HepG2 (cell line): ENCODE data around the gene LORICRIN. TPM values are rescaled to one million over a fixed set of nuclear protein-coding genes. Genes with fewer than 3 reads are reported as not detected.

Experiments
- ATAC-seq: fragments of 200-7000 bp; cut with Tn5 transposase; 3 replicates; pipeline ENCODE4 v1.9.1; 2020; ENCODE audit warnings: mild to moderate bottlenecking, moderate library complexity
- Bru-seq: library from RNA; stranded (reverse); fragments of 400-500 nt; gene quantifications from one replicate; lab custom pipeline; 2021; lab: Mats Ljungman, UMichigan
- BruChase-seq, 2 experiments: library from RNA; stranded (reverse); fragments of 400-500 nt; gene quantifications; one replicate each; lab custom pipeline; 2021; lab: Mats Ljungman, UMichigan
- BruUV-seq: library from RNA; stranded (reverse); fragments of 400-500 nt; replicated peaks from 2 replicates; lab custom pipeline; 2021; lab: Mats Ljungman, UMichigan
- CTCF ChIA-PET: fragments of 300-600 bp; formaldehyde crosslinking; extraction: SDS; loops from one replicate; lab custom pipeline; 2021; ENCODE audit warnings: low total read pairs, inconsistent platforms, low intra/inter-chr PET ratio; lab: Yijun Ruan, JAX
- POLR2A ChIA-PET: fragments of 350-600 bp; sonication (Branson Sonifier 250); formaldehyde crosslinking; loops from one replicate; lab custom pipeline; 2020; ENCODE audit warnings: antibody characterized with exemption, inconsistent platforms; lab: Yijun Ruan, JAX
- DNase-seq: peaks from one replicate; pipeline ENCODE4 v3.0.0-alpha.2; 2015; ENCODE audit warnings: low spot score
- FAIRE-seq: peaks from 3 replicates; lab custom pipeline; 2011; peaks lifted over from hg19 to GRCh38; lab: Jason Lieb, UNC
- H2AFZ ChIP-seq: one replicate; pipeline ENCODE4 v1.6.1; 2011; ENCODE audit warnings: low read length, inconsistent platforms
- H3K27ac ChIP-seq: fragments of 300-600 bp; 3 replicates; pipeline ENCODE4 v1.8.0; 2011; ENCODE audit warnings: mixed run types, mild to moderate bottlenecking, mixed read lengths, low read length, inconsistent platforms; ENCODE audit not compliant: insufficient read depth; ENCODE audit errors: extremely low read length
- H3K27me3 ChIP-seq, 2 experiments: fragments of 200-600 bp in 1 of 2; 2 replicates in 1 of 2; 3 replicates in 1 of 2; pipeline versions ENCODE4 v1.6.0 to v1.8.0; 2011; ENCODE audit warnings: low read length in 2 of 2, mild to moderate bottlenecking in 2 of 2, moderate library complexity in 2 of 2, inconsistent platforms in 1 of 2; ENCODE audit not compliant: insufficient read depth in 2 of 2, control insufficient read depth in 1 of 2
- H3K36me3 ChIP-seq, 2 experiments: fragments of 200-600 bp in 1 of 2; replicated peaks in 1 of 2; 2 replicates in 1 of 2; 3 replicates in 1 of 2; pipeline versions ENCODE4 v1.5.1 to v1.8.0; 2011; ENCODE audit warnings: low read length in 2 of 2, inconsistent platforms in 1 of 2; ENCODE audit not compliant: insufficient read depth in 2 of 2, control insufficient read depth in 1 of 2
- H3K4me1 ChIP-seq: 2 replicates; pipeline ENCODE4 v1.5.1; 2012; ENCODE audit warnings: low read length, inconsistent platforms; ENCODE audit not compliant: insufficient read depth
- H3K4me2 ChIP-seq: 2 replicates; pipeline ENCODE4 v1.6.0; 2011; ENCODE audit warnings: low read depth, low read length, inconsistent platforms
- H3K4me3 ChIP-seq, 3 experiments: fragments of 200-600 bp in 1 of 3; sonication (generic), shearing (Covaris generic) in 1 of 3; replicated peaks in 1 of 3; 2 replicates each; pipeline ENCODE4 v1.5.1; 2011 to 2016; ENCODE audit warnings: low read length in 3 of 3, inconsistent platforms in 2 of 3, low read depth in 2 of 3, mild to moderate bottlenecking in 2 of 3, control low read depth in 1 of 3, mixed read lengths in 1 of 3; ENCODE audit not compliant: insufficient read depth in 1 of 3
- H3K79me2 ChIP-seq: one replicate; pipeline ENCODE4 v1.6.1; 2011; ENCODE audit warnings: low read length, inconsistent platforms; ENCODE audit not compliant: insufficient read depth
- H3K9ac ChIP-seq: 2 replicates; pipeline ENCODE4 v1.6.0; 2011; ENCODE audit warnings: mild to moderate bottlenecking, low read depth, low read length, inconsistent platforms; ENCODE audit not compliant: insufficient read depth
- H3K9me3 ChIP-seq: 2 replicates; pipeline ENCODE4 v1.5.1; 2012; ENCODE audit warnings: mild to moderate bottlenecking, low read length
- H4K20me1 ChIP-seq: 2 replicates; pipeline ENCODE4 v1.6.0; 2011; ENCODE audit warnings: inconsistent platforms, mild to moderate bottlenecking, low read length, moderate library complexity; ENCODE audit not compliant: insufficient read depth
- KDM4B ChIP-seq: sonication (generic); formaldehyde crosslinking; IDR thresholded peaks from 2 replicates; pipeline ENCODE4 v1.4.0; 2020; ENCODE audit warnings: missing genetic modification reagents
- NPAS2 ChIP-seq: sonication (generic); formaldehyde crosslinking; IDR thresholded peaks from 2 replicates; pipeline ENCODE4 v1.8.0; 2022; ENCODE audit warnings: mild to moderate bottlenecking, missing genetic modification reagents, borderline replicate concordance
- NR2F1 ChIP-seq, 2 experiments: fragments of 450-650 bp in 1 of 2; formaldehyde crosslinking in 1 of 2; IDR thresholded peaks; 2 replicates each; pipeline versions ENCODE4 v1.5.0 to v1.6.1; 2016 to 2020; ENCODE audit warnings: mild to moderate bottlenecking in 1 of 2, missing compliant biosample characterization in 1 of 2, missing genetic modification reagents in 1 of 2, moderate library complexity in 1 of 2
- PTBP1 ChIP-seq: fragments of 200-400 bp; formaldehyde crosslinking; IDR thresholded peaks from 2 replicates; pipeline ENCODE4 v1.6.1; 2018; ENCODE audit warnings: low read length, low read depth; ENCODE audit not compliant: poor library complexity, severe bottlenecking
- SOX6 ChIP-seq, 2 experiments: fragments of 450-650 bp in 1 of 2; sonication (generic) in 1 of 2; formaldehyde crosslinking in 1 of 2; IDR thresholded peaks; 2 replicates each; pipeline versions ENCODE4 v1.4.0 to v1.6.1; 2017 to 2020; ENCODE audit warnings: antibody characterized with exemption in 1 of 2, mild to moderate bottlenecking in 1 of 2, missing genetic modification reagents in 1 of 2
- SRSF4 ChIP-seq: fragments of 200-400 bp; formaldehyde crosslinking; IDR thresholded peaks from one replicate; pipeline ENCODE4 v1.6.1; 2018; ENCODE audit warnings: mild to moderate bottlenecking, low read depth, low read length, moderate library complexity; ENCODE audit not compliant: poor library complexity, severe bottlenecking
- ZBTB7A ChIP-seq: sonication (generic); formaldehyde crosslinking; IDR thresholded peaks from 2 replicates; pipeline ENCODE4 v1.8.0; 2022; ENCODE audit warnings: mild to moderate bottlenecking, missing genetic modification reagents
- ZFP1 ChIP-seq: IDR thresholded peaks from 2 replicates; pipeline ENCODE4 v1.6.1; 2016
- ZKSCAN8 ChIP-seq: IDR thresholded peaks from 2 replicates; pipeline ENCODE4 v1.6.1; 2016; ENCODE audit warnings: borderline replicate concordance, missing genetic modification reagents, missing compliant biosample characterization
- ZNF12 ChIP-seq: sonication (generic); formaldehyde crosslinking; IDR thresholded peaks from 2 replicates; pipeline ENCODE4 v1.5.0; 2020; ENCODE audit warnings: missing genetic modification reagents
- ZNF224 ChIP-seq: sonication (generic); formaldehyde crosslinking; IDR thresholded peaks from 2 replicates; pipeline ENCODE4 v1.5.0; 2020; ENCODE audit warnings: mild to moderate bottlenecking, missing genetic modification reagents
- ZNF260 ChIP-seq: sonication (generic); formaldehyde crosslinking; IDR thresholded peaks from 2 replicates; pipeline ENCODE4 v1.4.0; 2020; ENCODE audit warnings: missing genetic modification reagents, low read depth, mild to moderate bottlenecking, borderline replicate concordance
- ZNF337 ChIP-seq: sonication (generic); formaldehyde crosslinking; IDR thresholded peaks from 2 replicates; pipeline ENCODE4 v1.5.1; 2020; ENCODE audit warnings: missing genetic modification reagents, low read depth, mild to moderate bottlenecking, borderline replicate concordance
- WGBS: methylation state at CpG from one replicate; pipeline ENCODE4 v1.1.6; 2017; ENCODE audit warnings: low lambda C conversion rate; 5-methylcytosine and 5-hydroxymethylcytosine counted together
- in situ Hi-C: cut with HindIII; loops from 2 replicates; pipeline ENCODE4 v1.10.0; 2017; ENCODE audit warnings: low pct_unique_long_range_greater_than_20kb; ENCODE audit not compliant: extremely low pct_ligation_motif_present
- intact Hi-C: fragments of 100-400 bp; cut with micrococcal nuclease; formaldehyde crosslinking; loops from one replicate; pipeline ENCODE4 v1.10.0; 2022; ENCODE audit not compliant: unreplicated experiment
- long read RNA-seq, 2 experiments: library from RNA in 1 of 2; library from polyadenylated mRNA in 1 of 2; stranded (forward) in 1 of 2; unstranded in 1 of 2; transcript quantifications; one replicate each; pipeline ENCODE4 v2.0.0, GENCODE V29; 2019 to 2022
- polyA minus RNA-seq, 3 experiments: library from RNA; depleted of rRNA, polyadenylated mRNA; stranded (reverse); fragments of >200 nt; gene quantifications; 2 replicates each; pipeline ENCODE4 v1.2.3, GENCODE V29; 2011; ENCODE audit warnings: low replicate concordance in 1 of 3
- polyA plus RNA-seq, 8 experiments: library from polyadenylated mRNA; depleted of rRNA in 3 of 8; stranded (reverse) in 7 of 8; unstranded in 1 of 8; fragments of >200 nt; fragmentation: Illumina TruSeq in 4 of 8; extraction: Trizol in 4 of 8; gene quantifications; 2 replicates each; pipeline versions ENCODE4 v1.2.1 to v1.2.3, GENCODE V29; 2011 to 2016; ENCODE audit warnings: low read depth in 4 of 8, missing spikeins in 1 of 8, mixed read lengths in 1 of 8; ENCODE audit not compliant: insufficient read depth in 1 of 8
- total RNA-seq, 5 experiments: library from RNA; depleted of rRNA; stranded (reverse); fragments of >200 nt; fragmentation: Illumina TruSeq; extraction: Trizol; gene quantifications; 2 replicates each; pipeline ENCODE4 v1.2.3, GENCODE V29; 2016; ENCODE audit warnings: low read depth in 1 of 5
- TF ChIP-seq, protein P1 (sequence below): sonication (generic); formaldehyde crosslinking; IDR thresholded peaks from 2 replicates; pipeline ENCODE4 v1.9.0; 2022; ENCODE audit warnings: missing genetic modification reagents, mild to moderate bottlenecking, borderline replicate concordance

Gene LORICRIN, protein sequence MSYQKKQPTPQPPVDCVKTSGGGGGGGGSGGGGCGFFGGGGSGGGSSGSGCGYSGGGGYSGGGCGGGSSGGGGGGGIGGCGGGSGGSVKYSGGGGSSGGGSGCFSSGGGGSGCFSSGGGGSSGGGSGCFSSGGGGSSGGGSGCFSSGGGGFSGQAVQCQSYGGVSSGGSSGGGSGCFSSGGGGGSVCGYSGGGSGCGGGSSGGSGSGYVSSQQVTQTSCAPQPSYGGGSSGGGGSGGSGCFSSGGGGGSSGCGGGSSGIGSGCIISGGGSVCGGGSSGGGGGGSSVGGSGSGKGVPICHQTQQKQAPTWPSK
- total RNA-seq (2016; rRNA removed; fragmentation: Illumina TruSeq; extraction: Trizol) (not detected in 2 replicates), polyA plus RNA-seq (2011; rRNA removed) (not detected in 2 replicates), polyA minus RNA-seq (2011; rRNA and poly(A)+ RNA removed; ENCODE audit: low replicate concordance) (not detected in 2 replicates), Bru-seq, nascent RNA (not detected), BruChase-seq, experiment 1, labeled RNA remaining after a 6-hour chase (not detected), BruChase-seq, experiment 2, labeled RNA remaining after a 2-hour chase (not detected)
- total RNA-seq (2016; cell fraction: cytosol; rRNA removed; fragmentation: Illumina TruSeq; extraction: Trizol; ENCODE audit: low read depth): not detected in 2 replicates
- total RNA-seq (2016; cell fraction: insoluble cytoplasmic fraction; rRNA removed; fragmentation: Illumina TruSeq; extraction: Trizol): not detected in 2 replicates
- total RNA-seq (2016; cell fraction: membrane; rRNA removed; fragmentation: Illumina TruSeq; extraction: Trizol): not detected in 2 replicates
- not detected in 2 replicates for total RNA-seq (2016; cell fraction: nucleus; rRNA removed; fragmentation: Illumina TruSeq; extraction: Trizol)
- polyA plus RNA-seq (2011; cell fraction: cytosol; rRNA removed): not detected in 2 replicates
- polyA plus RNA-seq (2011; cell fraction: nucleus; rRNA removed): not detected in 2 replicates
- polyA plus RNA-seq (2012): not detected in 2 replicates
- not detected in 2 replicates for polyA plus RNA-seq (2016; cell fraction: cytosol; fragmentation: Illumina TruSeq; extraction: Trizol; ENCODE audit: low read depth)
- not detected in 2 replicates for polyA plus RNA-seq (2016; cell fraction: insoluble cytoplasmic fraction; fragmentation: Illumina TruSeq; extraction: Trizol; ENCODE audit: low read depth)
- polyA plus RNA-seq (2016; cell fraction: membrane; fragmentation: Illumina TruSeq; extraction: Trizol; ENCODE audit: low read depth): not detected in 2 replicates
- polyA plus RNA-seq (2016; cell fraction: nucleus; fragmentation: Illumina TruSeq; extraction: Trizol; ENCODE audit: insufficient read depth, low read depth): not detected in 2 replicates
- polyA minus RNA-seq (2011; cell fraction: cytosol; rRNA and poly(A)+ RNA removed): not detected in 2 replicates
- polyA minus RNA-seq (2011; cell fraction: nucleus; rRNA and poly(A)+ RNA removed): not detected in 2 replicates
- long read RNA-seq, experiment 1: 0 reads
- long read RNA-seq, experiment 2: 0 reads

DNA sequence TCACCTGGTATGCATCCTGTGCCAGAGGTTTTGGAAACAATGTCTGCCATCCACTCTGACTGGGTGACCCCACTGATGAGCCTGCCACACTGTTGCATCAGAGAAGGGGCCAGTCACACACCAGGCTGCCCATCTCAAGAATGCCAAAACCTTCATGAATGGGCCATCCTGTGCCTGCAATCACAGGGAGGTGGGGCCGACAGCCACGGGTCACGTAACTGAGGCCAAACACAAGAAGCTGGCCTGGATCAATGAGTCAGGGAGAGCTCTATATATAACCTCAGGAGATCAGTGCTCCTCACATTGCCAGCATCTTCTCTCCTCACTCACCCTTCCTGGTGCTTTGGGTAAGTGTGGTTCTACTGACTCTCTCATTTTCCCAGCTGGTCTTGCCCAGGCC is at the start of gene LORICRIN:
Gene LORICRIN (plus strand): TSS at position 301 of the 400 bp plus-strand sequence. CDS start 1,263 bp downstream, outside the sequence.
- FAIRE-seq (no peak), DNase-seq (no peak), ATAC-seq (no peak)
- H3K79me2 ChIP-seq: no peaks in the 10 kb centered on the region
- POLR2A ChIA-PET: no interaction called here
- intact Hi-C loops: no loop called here
- H3K27me3 ChIP-seq: peaks cover 6 to 41% of the 10 kb centered on the region in 2 experiments
- no TSS peak for BruUV-seq
- H3K4me2 ChIP-seq: no peak within 1 kb of the TSS
- no peak within 1 kb of the TSS for H3K27ac ChIP-seq
- H4K20me1 ChIP-seq: no peaks in the 10 kb centered on the region
- no peaks in the 10 kb centered on the region for H3K9me3 ChIP-seq
- H3K4me3 ChIP-seq: no peak within 1 kb of the TSS
- H3K9ac ChIP-seq: no peak within 1 kb of the TSS
- no CpG with 5 or more reads among the region's 3 CpGs for WGBS
- no peak within 1 kb of the TSS for H2AFZ ChIP-seq
- in situ Hi-C loops: no loop called here
- CTCF ChIA-PET: no interaction called here
- no peaks in the 10 kb centered on the region for H3K36me3 ChIP-seq
- no peaks in the 10 kb centered on the region for H3K4me1 ChIP-seq
- no peak for TF ChIP-seq NR2F1 (CRISPR knock-in tag; IDR thresholded peaks at IDR 0.05)
- no peak for TF ChIP-seq ZKSCAN8 (CRISPR knock-in tag)
- no peak for TF ChIP-seq PTBP1
- TF ChIP-seq ZBTB7A (CRISPR knock-in tag): no peak
- TF ChIP-seq ZNF12 (CRISPR knock-in tag): no peak
- TF ChIP-seq ZFP1 (CRISPR knock-in tag): no peak
- TF ChIP-seq, protein P1, sequence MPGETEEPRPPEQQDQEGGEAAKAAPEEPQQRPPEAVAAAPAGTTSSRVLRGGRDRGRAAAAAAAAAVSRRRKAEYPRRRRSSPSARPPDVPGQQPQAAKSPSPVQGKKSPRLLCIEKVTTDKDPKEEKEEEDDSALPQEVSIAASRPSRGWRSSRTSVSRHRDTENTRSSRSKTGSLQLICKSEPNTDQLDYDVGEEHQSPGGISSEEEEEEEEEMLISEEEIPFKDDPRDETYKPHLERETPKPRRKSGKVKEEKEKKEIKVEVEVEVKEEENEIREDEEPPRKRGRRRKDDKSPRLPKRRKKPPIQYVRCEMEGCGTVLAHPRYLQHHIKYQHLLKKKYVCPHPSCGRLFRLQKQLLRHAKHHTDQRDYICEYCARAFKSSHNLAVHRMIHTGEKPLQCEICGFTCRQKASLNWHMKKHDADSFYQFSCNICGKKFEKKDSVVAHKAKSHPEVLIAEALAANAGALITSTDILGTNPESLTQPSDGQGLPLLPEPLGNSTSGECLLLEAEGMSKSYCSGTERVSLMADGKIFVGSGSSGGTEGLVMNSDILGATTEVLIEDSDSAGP (CRISPR knock-in tag): no peak
- no peak for TF ChIP-seq SRSF4
- no peak for TF ChIP-seq ZNF260 (CRISPR knock-in tag)
- no peak for TF ChIP-seq ZNF224
- TF ChIP-seq ZNF337 (CRISPR knock-in tag): no peak
- TF ChIP-seq NPAS2 (CRISPR knock-in tag): no peak
- TF ChIP-seq SOX6 (IDR thresholded peaks at IDR 0.05): no peak
- TF ChIP-seq SOX6 (CRISPR knock-in tag; IDR thresholded peaks at IDR 0.05): no peak
- no peak for TF ChIP-seq KDM4B
